Activated CD8-positive, alpha-beta memory T cell treated with anti-CD3 and anti-CD28 coated beads, Interleukin-2, amount 10 ng/mL, durations not matched to agents 7 days and 5 days (primary cell): ENCODE results near the gene SEMA3A. TPM values are rescaled to one million over a fixed set of nuclear protein-coding genes. Genes with fewer than 3 reads are reported as not detected.

Experiments
- ATAC-seq: fragments of 150-1000 bp; cut with Tn5 transposase; one replicate; pipeline ENCODE4 v1.10.0; 2021; ENCODE audit warnings: moderate library complexity
- CTCF ChIA-PET: fragments of 350-600 bp; sonication (Branson Sonifier 250); formaldehyde crosslinking; loops from one replicate; lab custom pipeline; 2021; ENCODE audit warnings: antibody characterized with exemption; lab: Charles Lee
- DNase-seq: peaks from one replicate; pipeline ENCODE4 v3.0.0-alpha.2; 2020
- H3K27ac Mint-ChIP-seq: one replicate; pipeline ENCODE4 v1.8.0; 2021; ENCODE audit warnings: mild to moderate bottlenecking, mixed read lengths
- H3K27me3 Mint-ChIP-seq: one replicate; pipeline ENCODE4 v1.8.0; 2021; ENCODE audit warnings: mixed read lengths
- H3K36me3 Mint-ChIP-seq: one replicate; pipeline ENCODE4 v1.8.0; 2021; ENCODE audit warnings: mild to moderate bottlenecking, mixed read lengths
- H3K4me1 Mint-ChIP-seq: one replicate; pipeline ENCODE4 v1.8.0; 2021; ENCODE audit warnings: mixed read lengths
- H3K4me3 Mint-ChIP-seq: one replicate; pipeline ENCODE4 v1.8.0; 2021; ENCODE audit warnings: mild to moderate bottlenecking, moderate library complexity, mixed read lengths
- H3K9me3 Mint-ChIP-seq: one replicate; pipeline ENCODE4 v1.8.0; 2022; ENCODE audit warnings: low read depth, mixed read lengths
- total RNA-seq, 2 experiments: library from RNA; stranded (reverse); gene quantifications; one replicate each; pipeline ENCODE4 v1.2.3, GENCODE V29; 2021

The SEMA3A gene
- total RNA-seq, 2 experiments from 2014 or later: 0.82 to 1.4 TPM

DNA sequence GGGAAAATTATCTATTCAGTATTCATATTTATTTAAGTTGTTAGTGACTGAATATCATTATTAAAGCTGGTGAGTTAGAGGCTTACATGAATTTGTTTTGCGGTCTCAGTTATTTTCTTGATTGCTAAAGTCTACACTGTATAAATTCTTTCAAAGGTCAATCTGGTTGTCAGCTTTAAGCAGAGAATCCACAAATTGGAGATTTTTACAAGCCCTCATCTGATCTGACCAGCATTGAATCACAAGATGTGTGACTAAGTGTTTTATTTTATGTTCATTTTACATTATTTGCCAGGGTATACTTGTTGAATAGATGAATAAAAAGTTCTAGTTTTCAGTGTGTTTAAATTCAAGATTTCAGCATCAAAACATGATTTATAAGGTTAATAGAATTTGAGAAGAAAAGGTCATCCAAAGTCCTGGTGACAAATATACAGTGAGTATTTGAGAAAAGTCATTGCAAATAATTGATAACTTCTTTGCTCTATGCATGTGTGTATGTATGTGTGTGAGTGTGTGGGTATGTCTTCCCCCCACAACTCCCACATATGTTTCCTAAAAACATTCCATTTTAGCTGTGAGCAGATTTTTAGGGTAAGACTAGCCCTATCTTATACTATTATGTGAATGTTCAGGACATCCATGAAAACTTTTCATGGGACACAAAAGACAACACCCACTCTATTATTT lies 4.4 kb downstream of the SEMA3A start:
- no peaks in the 10 kb centered on the region for H3K36me3 Mint-ChIP-seq
- no peak for ATAC-seq
- peaks cover 3% of the 10 kb centered on the region for H3K4me1 Mint-ChIP-seq
- no peaks in the 10 kb centered on the region for H3K9me3 Mint-ChIP-seq
- H3K4me3 Mint-ChIP-seq: no peak overlapping the region
- no peak for DNase-seq
- no peak overlapping the region for H3K27ac Mint-ChIP-seq
- H3K27me3 Mint-ChIP-seq: no peaks in the 10 kb centered on the region
- CTCF ChIA-PET: no interaction called here

DNA sequence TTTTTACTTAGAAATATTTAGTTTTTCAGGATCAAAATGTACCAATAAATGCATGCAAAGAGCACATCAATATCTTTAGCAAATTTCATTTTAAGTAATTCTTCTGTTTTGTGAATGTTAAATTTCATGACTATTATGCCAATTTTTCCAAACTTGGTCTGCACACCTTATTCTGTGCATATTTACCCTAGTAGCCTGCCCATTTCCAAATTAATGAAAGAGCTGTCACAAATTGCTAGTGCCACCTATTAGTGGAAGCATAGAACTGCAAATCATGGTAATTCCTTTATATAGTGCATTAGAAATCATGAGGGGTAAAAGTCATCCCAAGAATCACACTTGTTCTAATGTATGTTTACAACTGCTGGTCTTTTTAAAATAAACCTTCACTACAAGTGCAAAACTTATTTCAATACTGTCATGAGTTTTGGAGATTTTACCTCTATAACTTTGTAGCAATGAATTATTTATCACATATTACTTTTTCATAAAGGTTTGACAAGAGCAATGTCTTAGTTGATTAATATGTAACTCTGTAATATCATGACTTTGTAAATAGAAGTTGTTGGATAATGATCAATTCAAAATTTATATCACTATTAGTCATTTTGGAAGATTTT lies 5.7 kb downstream of the SEMA3A start:
- Mint-ChIP-seq H3K9me3 (no peaks in the 10 kb centered on the region), H3K27ac (no peak overlapping the region), H3K4me1 (no peaks in the 10 kb centered on the region), H3K27me3 (no peaks in the 10 kb centered on the region), H3K4me3 (no peak overlapping the region), H3K36me3 (no peaks in the 10 kb centered on the region)
- CTCF ChIA-PET: interaction anchor here (0.6 kb wide), 1 partner anchor 9 kb away, joined by 3 read pairs; no protein-coding TSS in a partner anchor
- DNase-seq: no peak
- no peak for ATAC-seq

DNA sequence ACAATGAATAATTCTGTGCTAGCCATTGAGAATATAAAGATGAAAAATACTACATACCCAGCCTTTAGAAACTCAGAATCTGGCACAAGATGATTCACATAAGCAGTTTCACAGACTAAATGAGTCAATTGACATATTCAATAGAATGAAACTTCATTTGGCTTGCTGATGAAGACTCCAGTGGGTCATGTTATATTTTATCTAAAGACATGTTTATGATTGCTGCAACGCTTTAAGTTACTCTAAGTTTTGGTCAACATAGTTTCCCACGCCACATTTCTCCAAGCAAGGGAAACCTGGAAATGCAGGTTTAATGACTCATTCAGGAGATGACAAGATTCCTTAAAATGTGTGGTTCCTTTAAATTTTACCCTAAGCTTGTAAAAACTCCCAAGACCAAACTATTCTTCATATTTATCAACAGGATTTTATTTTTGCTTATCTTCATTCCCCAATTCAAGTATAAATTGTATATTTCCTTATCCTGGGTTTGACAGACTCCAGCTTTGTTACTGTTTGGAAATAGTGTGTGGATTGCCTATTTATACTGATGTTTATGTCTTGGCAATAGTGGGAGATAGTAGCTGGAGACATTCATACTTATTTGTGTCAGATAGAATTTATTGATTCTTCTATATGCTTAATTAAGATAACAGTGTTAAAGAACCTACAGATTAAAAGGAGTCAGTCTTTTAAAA lies 6.6 kb downstream of the SEMA3A start:
- Mint-ChIP-seq H3K4me3 (no peak overlapping the region), H3K36me3 (no peaks in the 10 kb centered on the region), H3K27me3 (no peaks in the 10 kb centered on the region), H3K4me1 (no peaks in the 10 kb centered on the region), H3K27ac (no peak overlapping the region), H3K9me3 (no peaks in the 10 kb centered on the region)
- DNase-seq: no peak
- CTCF ChIA-PET: interaction anchor here (0.6 kb wide), 1 partner anchor 10 kb away, joined by 3 read pairs; no protein-coding TSS in a partner anchor
- ATAC-seq: no peak

DNA sequence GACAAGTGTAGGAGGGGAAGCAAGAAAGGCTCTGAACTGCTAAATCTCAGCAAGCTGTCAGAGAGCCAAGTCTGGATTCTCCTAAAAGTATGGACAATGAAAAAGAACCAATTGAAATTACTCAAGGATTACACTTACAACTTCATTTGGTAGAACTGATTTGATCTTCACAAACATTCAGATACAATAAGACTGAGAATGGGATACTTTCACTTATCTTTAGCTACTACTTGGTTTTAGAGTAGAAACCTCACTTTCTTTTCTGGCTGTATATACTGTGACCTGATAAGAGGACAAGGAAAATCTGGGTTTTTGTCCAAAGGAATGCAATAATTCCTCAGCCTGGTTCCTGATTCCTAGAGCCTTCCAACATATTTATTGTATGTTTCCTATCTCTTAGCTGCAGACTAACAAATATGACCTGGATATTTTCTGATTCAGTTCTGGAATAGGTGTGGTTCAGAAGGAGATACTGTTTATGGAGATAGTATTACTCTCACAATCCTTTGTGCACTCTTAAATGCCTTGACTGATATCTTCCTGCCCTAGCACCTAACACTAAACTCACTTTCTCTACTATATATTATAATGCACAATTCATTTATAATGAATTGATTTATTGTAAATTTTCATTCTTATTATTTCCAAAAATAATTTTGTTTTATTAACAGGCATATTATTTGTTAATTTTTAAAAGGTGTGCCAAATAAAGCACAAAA lies 7.3 kb downstream of the SEMA3A start:
- Mint-ChIP-seq H3K9me3 (no peaks in the 10 kb centered on the region), H3K36me3 (no peaks in the 10 kb centered on the region), H3K27ac (no peak overlapping the region), H3K4me1 (no peaks in the 10 kb centered on the region), H3K4me3 (no peak overlapping the region), H3K27me3 (no peaks in the 10 kb centered on the region)
- ATAC-seq (no peak), DNase-seq (no peak)
- CTCF ChIA-PET: no interaction called here

DNA sequence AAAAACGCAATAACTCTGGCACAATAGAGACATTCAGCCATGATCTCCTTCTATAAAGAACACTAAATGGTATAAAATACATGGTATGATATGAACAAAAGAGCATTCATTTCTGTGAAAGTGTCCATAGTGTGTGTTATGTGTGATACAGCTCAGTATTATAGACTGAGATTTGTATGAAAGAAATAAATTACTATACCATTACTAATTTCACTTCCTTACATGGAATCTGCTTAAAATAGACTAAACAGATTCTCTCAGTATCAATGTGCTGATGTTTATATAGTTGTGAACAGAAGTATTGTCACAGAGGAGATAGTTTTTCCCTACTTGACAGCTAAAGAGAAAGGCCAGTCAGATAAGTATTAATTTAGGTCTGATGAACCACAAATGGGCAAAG lies 10.8 kb downstream of the SEMA3A start:
- Mint-ChIP-seq H3K36me3 (no peaks in the 10 kb centered on the region), H3K4me3 (no peak overlapping the region), H3K27ac (no peak overlapping the region), H3K27me3 (no peaks in the 10 kb centered on the region), H3K4me1 (no peaks in the 10 kb centered on the region), H3K9me3 (no peaks in the 10 kb centered on the region)
- ATAC-seq: no peak
- DNase-seq: no peak
- CTCF ChIA-PET: no interaction called here

DNA sequence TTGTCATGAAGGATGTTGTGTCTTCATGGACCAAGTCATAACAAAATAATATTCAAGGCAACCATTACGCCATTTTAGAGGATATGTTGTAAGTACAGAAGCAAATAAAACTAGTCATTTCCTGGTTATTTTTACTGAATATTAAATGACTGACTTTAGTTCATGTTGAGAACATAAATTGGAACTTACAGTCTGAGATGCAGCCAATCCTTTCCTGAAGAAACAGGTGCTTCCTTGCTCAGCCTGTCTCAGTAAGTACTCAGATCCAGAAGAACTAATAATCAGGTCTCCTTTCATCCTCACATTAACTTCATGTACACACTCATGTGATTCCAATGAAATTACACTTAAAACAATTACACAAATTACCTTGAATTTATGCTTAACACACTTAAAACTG lies 12.3 kb downstream of the SEMA3A start:
- no peak for ATAC-seq

DNA sequence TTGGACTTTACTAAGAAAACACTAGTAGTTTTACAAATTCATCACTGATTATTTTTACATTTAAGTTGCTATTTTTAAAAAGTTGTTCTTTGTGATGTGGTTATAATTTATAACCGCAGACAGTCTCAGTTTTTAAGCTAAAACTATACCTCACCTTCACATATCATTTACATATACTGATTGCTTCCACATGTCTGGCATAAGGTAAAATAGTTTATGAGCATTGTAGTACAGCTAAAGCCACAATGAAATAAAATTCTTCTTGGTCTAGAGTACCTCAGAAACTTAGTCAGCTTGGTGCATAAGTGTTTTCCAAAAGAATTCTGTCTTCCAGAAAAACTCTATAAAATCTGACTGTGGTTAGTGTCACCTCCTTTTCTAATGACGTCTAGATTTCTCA lies 13.0 kb downstream of the SEMA3A start:
- Mint-ChIP-seq H3K9me3 (no peaks in the 10 kb centered on the region), H3K27me3 (no peaks in the 10 kb centered on the region), H3K4me3 (no peak overlapping the region), H3K4me1 (no peaks in the 10 kb centered on the region), H3K27ac (no peak overlapping the region), H3K36me3 (no peaks in the 10 kb centered on the region)
- no peak for ATAC-seq
- CTCF ChIA-PET: no interaction called here
- no peak for DNase-seq

More for the DNA sequence above, 12.3 kb downstream of the SEMA3A start:
- Mint-ChIP-seq H3K4me3 (no peak overlapping the region), H3K27me3 (no peaks in the 10 kb centered on the region), H3K27ac (no peak overlapping the region), H3K36me3 (no peaks in the 10 kb centered on the region), H3K4me1 (no peaks in the 10 kb centered on the region), H3K9me3 (no peaks in the 10 kb centered on the region)
- no peak for DNase-seq
- CTCF ChIA-PET: no interaction called here

DNA sequence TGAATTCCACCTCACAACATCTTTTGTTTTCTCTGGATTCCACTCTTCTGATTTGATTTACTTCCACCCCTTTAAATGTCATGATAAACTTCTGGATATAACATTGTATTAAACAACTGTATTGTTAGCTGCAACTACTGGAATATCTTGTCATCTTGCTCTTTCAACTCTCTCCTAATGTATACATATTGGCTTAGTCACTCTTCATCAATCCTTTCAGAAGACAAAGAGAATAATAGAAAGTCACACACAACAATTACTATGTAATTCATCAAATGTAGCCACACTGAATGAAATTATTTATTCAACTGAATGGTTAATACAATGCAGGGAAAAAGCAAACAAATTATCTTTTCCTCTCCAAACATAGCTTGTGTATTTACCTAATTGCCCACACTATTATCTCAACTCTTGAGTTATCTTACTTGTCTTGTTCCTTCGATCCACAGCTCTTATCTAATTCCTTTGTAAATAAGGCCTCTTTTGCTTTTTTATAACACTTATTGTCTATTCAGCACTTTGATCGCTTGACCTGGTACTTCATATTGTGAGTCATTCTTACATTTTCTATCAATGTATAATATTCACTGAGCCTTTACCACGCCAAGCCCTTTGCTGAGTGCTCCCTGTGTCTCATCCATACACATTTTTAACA lies 16.7 kb downstream of the SEMA3A start:
- Mint-ChIP-seq H3K9me3 (no peaks in the 10 kb centered on the region), H3K27ac (no peak overlapping the region), H3K4me3 (no peak overlapping the region), H3K36me3 (no peaks in the 10 kb centered on the region), H3K4me1 (no peaks in the 10 kb centered on the region), H3K27me3 (no peaks in the 10 kb centered on the region)
- ATAC-seq (no peak), DNase-seq (no peak)
- CTCF ChIA-PET: no interaction called here

DNA sequence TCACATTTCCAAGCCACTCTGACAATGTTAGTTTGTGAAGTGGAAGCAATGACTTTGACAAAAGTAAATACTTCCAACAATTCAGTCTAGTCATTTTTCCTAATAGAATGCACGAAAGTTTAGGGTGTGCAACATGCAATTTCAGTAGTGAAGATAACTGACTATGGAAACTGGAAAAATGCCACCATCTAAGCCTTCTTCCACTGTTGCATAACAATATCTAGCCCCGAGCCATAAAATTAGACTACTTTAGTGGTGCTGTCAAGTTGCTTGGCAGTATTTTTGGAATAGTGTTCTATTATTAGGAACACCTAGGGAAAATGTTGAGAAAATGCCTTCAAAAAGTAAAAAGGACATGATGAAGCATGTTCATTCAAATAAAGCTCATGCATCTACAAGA lies 17.9 kb downstream of the SEMA3A start:
- no peak for ATAC-seq
- no peak overlapping the region for H3K27ac Mint-ChIP-seq
- no peaks in the 10 kb centered on the region for H3K4me1 Mint-ChIP-seq
- CTCF ChIA-PET: no interaction called here
- no peak overlapping the region for H3K4me3 Mint-ChIP-seq
- no peaks in the 10 kb centered on the region for H3K27me3 Mint-ChIP-seq
- no peak for DNase-seq
- no peaks in the 10 kb centered on the region for H3K9me3 Mint-ChIP-seq
- H3K36me3 Mint-ChIP-seq: no peaks in the 10 kb centered on the region

DNA sequence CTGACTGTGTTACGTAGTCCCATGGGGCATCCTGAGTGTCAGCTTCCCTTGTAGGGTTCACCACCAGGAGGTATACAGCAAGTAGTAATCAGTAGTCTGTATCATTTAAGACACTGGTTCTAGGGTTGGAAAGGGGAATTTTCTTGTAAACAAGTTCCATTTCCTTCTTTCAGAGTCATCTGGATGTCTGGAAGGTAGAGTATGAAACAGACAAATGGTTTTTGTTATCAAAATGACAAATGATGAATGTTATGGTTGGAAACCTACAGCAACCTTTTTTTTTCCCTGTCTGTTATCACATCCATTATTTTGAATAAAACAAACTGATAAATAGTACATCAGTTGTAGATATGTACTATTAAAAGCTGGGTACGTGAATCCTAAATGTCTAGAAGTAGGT lies 19.1 kb downstream of the SEMA3A start:
- H3K36me3 Mint-ChIP-seq: no peaks in the 10 kb centered on the region

DNA sequence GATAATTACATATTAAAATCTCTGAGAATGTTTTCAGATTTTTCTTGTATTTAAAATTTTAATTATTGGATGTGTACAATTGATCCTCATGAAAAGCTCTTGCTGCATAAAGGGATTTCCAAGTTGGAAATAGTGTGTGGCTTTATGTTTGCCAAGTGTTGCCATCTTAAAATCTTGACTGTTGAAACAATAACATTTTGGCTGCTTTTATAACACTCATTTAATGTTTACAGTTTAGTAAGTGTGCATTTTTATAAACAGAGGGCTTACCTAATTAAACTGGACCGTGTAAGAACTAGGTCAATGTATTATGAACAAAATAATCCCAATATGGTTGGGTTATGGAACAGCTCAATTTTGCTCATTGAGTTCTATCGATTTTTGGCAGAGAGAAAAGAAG lies 23.9 kb downstream of the SEMA3A start:
- no peak overlapping the region for H3K27ac Mint-ChIP-seq
- DNase-seq (no peak), ATAC-seq (no peak)
- no peak overlapping the region for H3K4me3 Mint-ChIP-seq
- no peaks in the 10 kb centered on the region for H3K27me3 Mint-ChIP-seq
- H3K36me3 Mint-ChIP-seq: no peaks in the 10 kb centered on the region
- no peaks in the 10 kb centered on the region for H3K4me1 Mint-ChIP-seq
- CTCF ChIA-PET: no interaction called here
- H3K9me3 Mint-ChIP-seq: no peaks in the 10 kb centered on the region

More for the DNA sequence above, 19.1 kb downstream of the SEMA3A start:
- H3K27ac Mint-ChIP-seq: no peak overlapping the region
- no peaks in the 10 kb centered on the region for H3K4me1 Mint-ChIP-seq
- no peak for DNase-seq
- H3K4me3 Mint-ChIP-seq: no peak overlapping the region
- no peaks in the 10 kb centered on the region for H3K27me3 Mint-ChIP-seq
- H3K9me3 Mint-ChIP-seq: no peaks in the 10 kb centered on the region
- CTCF ChIA-PET: no interaction called here
- ATAC-seq: no peak

DNA sequence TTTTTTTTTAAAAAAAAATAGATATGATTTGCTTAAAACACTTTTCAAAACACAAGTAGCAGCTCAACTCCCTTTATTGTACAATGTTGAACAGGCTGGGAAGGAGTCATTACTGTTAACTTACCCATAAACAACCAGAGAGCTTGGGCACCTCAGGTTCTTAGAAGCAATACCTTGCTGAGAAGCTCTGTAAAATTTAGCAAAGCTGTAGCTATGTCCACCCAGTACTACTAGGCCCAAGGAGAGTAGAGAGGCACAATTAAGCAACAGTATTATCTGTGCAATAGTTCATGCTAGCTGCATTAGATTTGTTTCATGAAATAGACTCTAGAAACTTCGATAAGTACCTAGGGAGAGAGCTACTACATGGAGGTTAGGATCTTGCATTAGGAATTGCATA lies 32.0 kb downstream of the SEMA3A start:
- Mint-ChIP-seq H3K27ac (no peak overlapping the region), H3K36me3 (no peaks in the 10 kb centered on the region)
- CTCF ChIA-PET: no interaction called here

DNA sequence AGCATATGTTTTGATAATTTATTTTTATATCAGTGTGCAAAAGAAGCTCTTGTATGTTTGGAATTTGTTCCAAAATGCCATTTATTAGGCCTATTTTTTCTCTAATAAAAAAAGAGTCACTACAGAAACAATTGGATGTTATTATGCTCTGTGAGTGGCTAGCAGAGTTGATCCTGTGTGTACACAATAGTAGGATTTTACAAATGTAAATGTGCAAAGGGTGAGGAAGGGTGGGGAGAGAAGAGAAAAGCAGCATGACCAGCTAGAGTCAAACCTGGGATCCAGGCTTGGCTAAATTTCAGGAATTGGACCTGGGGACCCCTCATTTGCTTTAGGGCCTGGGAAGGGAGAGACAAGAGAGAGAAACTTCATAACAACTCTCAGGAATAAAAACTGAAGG lies 32.5 kb downstream of the SEMA3A start:
- CTCF ChIA-PET: no interaction called here
- Mint-ChIP-seq H3K27ac (no peak overlapping the region), H3K4me3 (no peak overlapping the region), H3K27me3 (no peaks in the 10 kb centered on the region), H3K4me1 (no peaks in the 10 kb centered on the region), H3K36me3 (no peaks in the 10 kb centered on the region), H3K9me3 (peaks cover 2% of the 10 kb centered on the region)
- DNase-seq: no peak
- no peak for ATAC-seq

More for the DNA sequence above, 32.0 kb downstream of the SEMA3A start:
- Mint-ChIP-seq H3K9me3 (peaks cover 2% of the 10 kb centered on the region), H3K4me3 (no peak overlapping the region), H3K27me3 (no peaks in the 10 kb centered on the region), H3K4me1 (no peaks in the 10 kb centered on the region)
- DNase-seq (no peak), ATAC-seq (no peak)
